CD14-positive monocyte (primary cell): ENCODE measurements around the gene PLCXD3. TPM values are rescaled to one million over a fixed set of nuclear protein-coding genes. Genes with fewer than 3 reads are reported as not detected.

Experiments
- DNase-seq, 3 donors: peaks; one replicate each; pipeline ENCODE4 v3.0.0-alpha.2; 2011 to 2022
- H2AFZ ChIP-seq: 2 replicates; pipeline ENCODE4 v1.6.0; 2012; ENCODE audit warnings: mild to moderate bottlenecking, low read depth, low read length, inconsistent platforms; ENCODE audit not compliant: insufficient read depth, poor library complexity, severe bottlenecking
- H3K27ac ChIP-seq, 2 donors: 1 replicate in 1 of 2; 2 replicates in 1 of 2; pipeline ENCODE4 v1.5.1; 2012 to 2013; ENCODE audit warnings: low read length in 2 of 2, control low read depth in 1 of 2, inconsistent platforms in 1 of 2, low read depth in 1 of 2, mild to moderate bottlenecking in 1 of 2
- H3K27me3 ChIP-seq, 2 donors: one replicate each; pipeline versions ENCODE4 v1.6.0 to v1.6.1; 2011 to 2013; ENCODE audit warnings: low read length in 2 of 2; ENCODE audit not compliant: control insufficient read depth in 2 of 2, insufficient read depth in 2 of 2
- H3K36me3 ChIP-seq, 2 donors: replicated peaks in 1 of 2; 1 replicate in 1 of 2; 2 replicates in 1 of 2; pipeline versions ENCODE4 v1.5.1 to v1.6.1; 2012 to 2013; ENCODE audit warnings: low read length in 2 of 2, control low read depth in 1 of 2, inconsistent platforms in 1 of 2, mild to moderate bottlenecking in 1 of 2; ENCODE audit not compliant: insufficient read depth in 2 of 2, control insufficient read depth in 1 of 2
- H3K4me1 ChIP-seq, 2 donors: 1 replicate in 1 of 2; 2 replicates in 1 of 2; pipeline versions ENCODE4 v1.5.1 to v1.6.1; 2012 to 2013; ENCODE audit warnings: low read length in 2 of 2, control low read depth in 1 of 2, inconsistent platforms in 1 of 2, mild to moderate bottlenecking in 1 of 2, moderate library complexity in 1 of 2; ENCODE audit not compliant: insufficient read depth in 2 of 2, control insufficient read depth in 1 of 2
- H3K4me2 ChIP-seq: replicated peaks from 2 replicates; pipeline ENCODE3; 2012; ENCODE audit warnings: low read length, moderate library complexity, mild to moderate bottlenecking; ENCODE audit not compliant: poor library complexity, severe bottlenecking; ENCODE audit errors: extremely low read depth
- H3K4me3 ChIP-seq, 3 experiments: fragments of 200-600 bp in 1 of 3; sonication (generic) in 1 of 3; replicated peaks in 1 of 3; 1 replicate in 2 of 3; 2 replicates in 1 of 3; pipeline ENCODE4 v1.5.1; 2011 to 2013; ENCODE audit warnings: low read length in 3 of 3, mild to moderate bottlenecking in 3 of 3, control low read depth in 2 of 3, low read depth in 2 of 3, inconsistent platforms in 1 of 3, moderate library complexity in 1 of 3
- H3K79me2 ChIP-seq: 2 replicates; pipeline ENCODE4 v1.6.0; 2012; ENCODE audit warnings: mild to moderate bottlenecking, control low read depth, inconsistent platforms, low read length, moderate library complexity; ENCODE audit not compliant: insufficient read depth
- H3K9ac ChIP-seq: 2 replicates; pipeline ENCODE4 v1.6.0; 2017; ENCODE audit warnings: low read length, mild to moderate bottlenecking; ENCODE audit not compliant: insufficient read depth, poor library complexity, severe bottlenecking
- H3K9me3 ChIP-seq, 2 donors: replicated peaks in 1 of 2; 1 replicate in 1 of 2; 2 replicates in 1 of 2; pipeline versions ENCODE4 v1.5.1 to v1.6.1; 2012 to 2013; ENCODE audit warnings: low read length in 2 of 2, control low read depth in 1 of 2; ENCODE audit not compliant: control insufficient read depth in 1 of 2, insufficient read depth in 1 of 2
- H4K20me1 ChIP-seq: 2 replicates; pipeline ENCODE4 v1.6.0; 2012; ENCODE audit warnings: mild to moderate bottlenecking, low read length, control low read depth, moderate library complexity; ENCODE audit not compliant: insufficient read depth
- H3K27ac Mint-ChIP-seq, 7 donors: one replicate each; pipeline ENCODE4 v1.8.0; 2020; ENCODE audit warnings: mild to moderate bottlenecking in 7 of 7, mixed read lengths in 7 of 7, moderate library complexity in 6 of 7, inconsistent platforms in 2 of 7
- H3K27me3 Mint-ChIP-seq, 3 donors: one replicate each; pipeline ENCODE4 v1.8.0; 2021 to 2022; ENCODE audit warnings: low read depth in 3 of 3, mild to moderate bottlenecking in 3 of 3, mixed read lengths in 3 of 3, moderate library complexity in 3 of 3, inconsistent platforms in 1 of 3
- H3K36me3 Mint-ChIP-seq, 2 donors: one replicate each; pipeline ENCODE4 v1.8.0; 2020; ENCODE audit warnings: mixed read lengths in 2 of 2, inconsistent platforms in 1 of 2, mild to moderate bottlenecking in 1 of 2
- H3K4me1 Mint-ChIP-seq: one replicate; pipeline ENCODE4 v1.8.0; 2020; ENCODE audit warnings: mild to moderate bottlenecking, mixed read lengths
- H3K4me3 Mint-ChIP-seq, 2 donors: one replicate each; pipeline ENCODE4 v1.8.0; 2020; ENCODE audit warnings: mild to moderate bottlenecking in 2 of 2, mixed read lengths in 2 of 2, moderate library complexity in 1 of 2
- H3K9me3 Mint-ChIP-seq, 7 donors: one replicate each; pipeline ENCODE4 v1.8.0; 2020 to 2022; ENCODE audit warnings: mixed read lengths in 7 of 7, mild to moderate bottlenecking in 6 of 7, moderate library complexity in 6 of 7, inconsistent platforms in 2 of 7
- CTCF ChIP-seq: fragments of 200-600 bp; IDR thresholded peaks from one replicate; pipeline ENCODE4 v1.8.0; 2022; ENCODE audit warnings: antibody characterized with exemption, mild to moderate bottlenecking
- WGBS: methylation state at CpG from one replicate; pipeline ENCODE4 v1.1.5; 2013; ENCODE audit warnings: missing lambda C conversion rate; ENCODE audit not compliant: insufficient coverage; 5-methylcytosine and 5-hydroxymethylcytosine counted together
- intact Hi-C, 2 donors: fragments of 100-400 bp; cut with micrococcal nuclease; formaldehyde crosslinking; loops; one replicate each; pipeline versions ENCODE4 v1.15.0 to v1.15.1; 2023
- polyA plus RNA-seq, 3 donors: library from polyadenylated mRNA; depleted of rRNA in 1 of 3; unstranded in 2 of 3; stranded (reverse) in 1 of 3; fragments of 300-500 nt in 2 of 3; fragments of >200 nt in 1 of 3; fragmentation: Illumina TruSeq in 2 of 3; gene quantifications; 1 replicate in 2 of 3; 2 replicates in 1 of 3; pipeline ENCODE4 v1.2.3, GENCODE V29; 2012 to 2021

Gene PLCXD3
- polyA plus RNA-seq, 3 donors, result not detected

- H3K79me2 ChIP-seq, result no peaks in the 10 kb centered on the region
- H3K4me3 Mint-ChIP-seq, result no peak overlapping the region
- H3K4me1 Mint-ChIP-seq, result no peaks in the 10 kb centered on the region
- no peaks in the 10 kb centered on the region for H3K27me3 Mint-ChIP-seq
- no CpG with 5 or more reads among the region's 3 CpGs for WGBS
- H3K27me3 ChIP-seq, result no peaks in the 10 kb centered on the region
- no peak overlapping the region for H3K27ac Mint-ChIP-seq
- no peak overlapping the region for H3K4me2 ChIP-seq
- DNase-seq, result no peak
- H4K20me1 ChIP-seq, result no peaks in the 10 kb centered on the region
- H3K4me1 ChIP-seq, result no peaks in the 10 kb centered on the region
- no peak for TF ChIP-seq CTCF
- H3K27ac ChIP-seq, result no peak overlapping the region
- H3K9me3 ChIP-seq, result no peaks in the 10 kb centered on the region
- H3K9ac ChIP-seq, result no peak overlapping the region
- H2AFZ ChIP-seq, result no peak overlapping the region
- H3K36me3 ChIP-seq, result no peaks in the 10 kb centered on the region
- no peaks in the 10 kb centered on the region for H3K36me3 Mint-ChIP-seq
- H3K4me3 ChIP-seq, result no peak overlapping the region
- intact Hi-C loops, result no loop called here
- peaks cover 0 to 5% (median 0%) of the 10 kb centered on the region in 7 donors for H3K9me3 Mint-ChIP-seq
Measured at GRCh38 chr5:41403846-41404245, 106.6 kb downstream of the PLCXD3 start.

GRCh38 chr5:41402845-41403244, 107.6 kb downstream of the PLCXD3 start:
- Mint-ChIP-seq H3K9me3 (peaks cover 0 to 5% (median 0%) of the 10 kb centered on the region in 7 donors), H3K27ac (no peak overlapping the region), H3K4me3 (no peak overlapping the region), H3K27me3 (no peaks in the 10 kb centered on the region), H3K36me3 (no peaks in the 10 kb centered on the region), H3K4me1 (no peaks in the 10 kb centered on the region)
- H3K4me3 ChIP-seq, result no peak overlapping the region
- no peaks in the 10 kb centered on the region for H3K27me3 ChIP-seq
- H3K9me3 ChIP-seq, result peaks cover 0 to 2% of the 10 kb centered on the region in 2 donors
- no peak for DNase-seq
- H3K9ac ChIP-seq, result no peak overlapping the region
- H2AFZ ChIP-seq, result no peak overlapping the region
- no CpG with 5 or more reads among the region's 2 CpGs for WGBS
- intact Hi-C loops, result no loop called here
- H3K27ac ChIP-seq, result no peak overlapping the region
- H4K20me1 ChIP-seq, result no peaks in the 10 kb centered on the region
- H3K4me1 ChIP-seq, result no peaks in the 10 kb centered on the region
- TF ChIP-seq CTCF, result no peak
- H3K79me2 ChIP-seq, result no peaks in the 10 kb centered on the region
- no peaks in the 10 kb centered on the region for H3K36me3 ChIP-seq
- no peak overlapping the region for H3K4me2 ChIP-seq
